Activated CD4-positive, alpha-beta T cell treated with anti-CD3 and anti-CD28 coated beads, Interleukin-2, amount 10 ng/mL, durations not matched to agents 24 days and 14 days (primary cell): Measurements from ENCODE around the gene GLCE. TPM values are rescaled to one million over a fixed set of nuclear protein-coding genes. Genes with fewer than 3 reads are reported as not detected.

Source experiments
- DNase-seq: peaks from one replicate; pipeline ENCODE4 v3.0.0; 2022
- H3K27ac Mint-ChIP-seq: one replicate; pipeline ENCODE4 v1.8.0; 2022; ENCODE audit warnings: mild to moderate bottlenecking, mixed read lengths
- H3K27me3 Mint-ChIP-seq: one replicate; pipeline ENCODE4 v1.8.0; 2022; ENCODE audit warnings: mixed read lengths
- H3K36me3 Mint-ChIP-seq: one replicate; pipeline ENCODE4 v1.8.0; 2022; ENCODE audit warnings: low read depth, mild to moderate bottlenecking, mixed read lengths
- H3K4me1 Mint-ChIP-seq: one replicate; pipeline ENCODE4 v1.8.0; 2021; ENCODE audit warnings: mixed read lengths
- H3K4me3 Mint-ChIP-seq: one replicate; pipeline ENCODE4 v1.8.0; 2022; ENCODE audit warnings: mild to moderate bottlenecking, moderate library complexity, mixed read lengths
- H3K9me3 Mint-ChIP-seq: one replicate; pipeline ENCODE4 v1.8.0; 2021; ENCODE audit warnings: mixed read lengths
- intact Hi-C: fragments of 100-400 bp; cut with micrococcal nuclease; formaldehyde crosslinking; loops from one replicate; pipeline ENCODE4 v1.15.1; 2023
- total RNA-seq: library from RNA; stranded (reverse); gene quantifications from 2 replicates; pipeline ENCODE4 v1.2.3, GENCODE V29; 2022

Gene GLCE
- total RNA-seq, 1 donor from 2014 or later: 2.5 TPM

- Mint-ChIP-seq H3K27me3 (no peaks in the 10 kb centered on the region), H3K27ac (no peak overlapping the region), H3K36me3 (no peaks in the 10 kb centered on the region), H3K4me3 (no peak overlapping the region), H3K9me3 (no peaks in the 10 kb centered on the region), H3K4me1 (peaks cover 7% of the 10 kb centered on the region)
- DNase-seq: no peak
- intact Hi-C loops: no loop called here
Measured at GRCh38 chr15:69128667-69129311, 31.6 kb upstream of the GLCE start.

DNA sequence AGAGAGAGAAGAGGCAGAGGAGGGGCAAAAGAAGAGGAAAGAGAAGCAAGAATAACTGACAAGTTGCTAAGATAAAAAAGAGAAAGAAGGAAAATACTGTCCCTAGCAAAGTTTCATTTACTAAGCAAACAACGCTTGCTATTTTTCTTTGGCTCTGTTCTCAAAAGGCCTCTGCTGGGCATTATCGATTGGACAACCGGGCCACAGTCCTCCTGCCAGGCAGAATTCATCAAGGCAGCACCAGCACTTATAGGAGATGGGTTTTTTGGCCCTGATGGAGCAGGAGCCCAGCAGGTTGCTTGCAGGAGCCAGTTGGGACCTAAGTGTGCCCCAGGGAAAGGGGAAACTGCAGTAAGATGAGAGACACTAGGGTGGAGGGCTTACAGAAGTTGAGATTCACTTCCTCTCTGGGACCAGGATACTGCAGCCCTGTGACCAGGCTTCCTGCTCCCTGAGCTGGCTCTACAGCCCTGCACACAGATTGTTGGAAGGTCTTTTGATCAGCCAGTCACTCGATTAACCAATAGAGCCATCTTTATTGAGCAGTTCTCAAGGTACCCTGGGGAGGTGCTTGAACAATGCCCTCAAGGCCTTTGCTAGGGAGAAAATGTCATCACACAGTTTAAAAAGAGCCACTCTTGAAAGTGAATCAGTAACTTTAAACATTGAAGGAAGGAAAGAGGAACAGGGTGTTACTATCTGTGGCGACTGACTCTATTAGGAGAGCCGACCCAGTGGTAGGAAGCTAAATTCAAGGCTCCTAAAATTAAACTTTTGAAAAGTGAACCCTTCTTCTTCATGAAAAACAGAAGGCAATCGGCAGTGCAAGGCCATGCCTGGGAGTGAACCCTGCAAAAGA is 28.8 kb upstream of the GLCE start:
- no peaks in the 10 kb centered on the region for H3K27me3 Mint-ChIP-seq
- H3K9me3 Mint-ChIP-seq: no peaks in the 10 kb centered on the region
- H3K4me1 Mint-ChIP-seq: no peaks in the 10 kb centered on the region
- no peaks in the 10 kb centered on the region for H3K36me3 Mint-ChIP-seq
- intact Hi-C loops: no loop called here
- H3K27ac Mint-ChIP-seq: no peak overlapping the region
- DNase-seq: no peak
- no peak overlapping the region for H3K4me3 Mint-ChIP-seq

- no peaks in the 10 kb centered on the region for H3K27me3 Mint-ChIP-seq
- H3K36me3 Mint-ChIP-seq: no peaks in the 10 kb centered on the region
- H3K4me1 Mint-ChIP-seq: no peaks in the 10 kb centered on the region
- no peaks in the 10 kb centered on the region for H3K9me3 Mint-ChIP-seq
- H3K4me3 Mint-ChIP-seq: no peak overlapping the region
- no peak for DNase-seq
- intact Hi-C loops: no loop called here
- no peak overlapping the region for H3K27ac Mint-ChIP-seq
Measured at GRCh38 chr15:69132430-69132829, 28.0 kb upstream of the GLCE start.

DNA sequence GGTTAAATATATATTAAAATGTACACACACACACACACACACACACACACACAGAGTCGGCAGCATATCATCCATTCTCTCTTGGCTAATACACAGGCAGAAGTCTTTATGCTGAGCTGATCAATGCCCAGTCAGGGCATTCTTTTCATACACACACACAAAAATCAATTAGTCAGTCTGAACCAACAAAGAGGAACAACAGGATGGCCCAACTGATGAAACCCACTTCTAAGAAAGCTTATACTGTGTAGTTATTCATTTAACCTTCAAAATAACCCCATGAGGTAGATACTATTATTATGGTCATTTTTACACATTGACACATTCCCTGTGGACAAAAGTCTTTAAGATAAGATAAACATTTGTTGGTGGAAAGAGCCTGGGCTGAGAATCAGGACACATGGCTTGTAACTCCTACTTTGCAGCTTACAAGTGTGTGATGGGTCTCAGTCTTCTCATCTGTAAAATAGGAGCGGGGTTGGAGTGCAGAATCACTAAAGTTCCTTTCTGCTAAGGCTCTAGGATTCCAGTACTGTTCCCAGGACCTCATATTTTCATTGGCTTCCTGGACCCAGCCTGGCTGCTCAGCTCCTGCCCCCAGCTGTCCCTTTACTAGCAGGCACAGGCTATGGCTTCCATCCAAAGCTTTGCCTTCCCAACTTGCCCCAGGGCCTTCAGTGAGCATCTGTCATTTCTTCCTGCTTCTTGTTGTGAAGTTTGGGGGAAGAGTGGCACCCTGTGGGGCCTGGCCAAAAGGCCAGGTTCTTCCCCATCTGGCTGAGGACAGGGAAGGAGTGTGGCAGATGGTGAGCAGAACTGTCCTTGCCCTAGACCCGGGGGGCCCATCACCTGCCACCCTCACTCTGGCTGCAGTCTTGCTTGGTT is 27.2 kb upstream of the GLCE start:
- H3K4me1 Mint-ChIP-seq: no peaks in the 10 kb centered on the region

GRCh38 chr15:69133862-69134519 is 26.4 kb upstream of the GLCE start:
- intact Hi-C loops: no loop called here
- Mint-ChIP-seq H3K4me3 (no peak overlapping the region), H3K27me3 (peaks cover 3% of the 10 kb centered on the region), H3K27ac (no peak overlapping the region), H3K36me3 (no peaks in the 10 kb centered on the region), H3K4me1 (no peaks in the 10 kb centered on the region), H3K9me3 (no peaks in the 10 kb centered on the region)
- no peak for DNase-seq

More for the DNA sequence above, 27.2 kb upstream of the GLCE start:
- H3K27me3 Mint-ChIP-seq: peaks cover 2% of the 10 kb centered on the region
- no peak for DNase-seq
- intact Hi-C loops: no loop called here
- H3K36me3 Mint-ChIP-seq: no peaks in the 10 kb centered on the region
- H3K9me3 Mint-ChIP-seq: no peaks in the 10 kb centered on the region
- H3K4me3 Mint-ChIP-seq: no peak overlapping the region
- H3K27ac Mint-ChIP-seq: no peak overlapping the region

- H3K9me3 Mint-ChIP-seq: no peaks in the 10 kb centered on the region
- H3K36me3 Mint-ChIP-seq: no peaks in the 10 kb centered on the region
- H3K4me1 Mint-ChIP-seq: no peaks in the 10 kb centered on the region
- H3K27ac Mint-ChIP-seq: no peak overlapping the region
- no peak overlapping the region for H3K4me3 Mint-ChIP-seq
- DNase-seq: no peak
- intact Hi-C loops: no loop called here
- peaks cover 9% of the 10 kb centered on the region for H3K27me3 Mint-ChIP-seq
Measured at GRCh38 chr15:69134791-69135190, 25.6 kb upstream of the GLCE start.

- Mint-ChIP-seq H3K4me1 (no peaks in the 10 kb centered on the region), H3K36me3 (no peaks in the 10 kb centered on the region), H3K4me3 (no peak overlapping the region), H3K27ac (no peak overlapping the region), H3K9me3 (no peaks in the 10 kb centered on the region), H3K27me3 (peaks cover 10% of the 10 kb centered on the region)
- DNase-seq: no peak
- intact Hi-C loops: no loop called here
Measured at GRCh38 chr15:69135499-69135898, 24.9 kb upstream of the GLCE start.

- DNase-seq: no peak
Measured at GRCh38 chr15:69138963-69139362, 21.5 kb upstream of the GLCE start.

GRCh38 chr15:69140306-69140705 is 20.1 kb upstream of the GLCE start:
- Mint-ChIP-seq H3K27me3 (peaks cover 32% of the 10 kb centered on the region), H3K36me3 (no peaks in the 10 kb centered on the region)
- intact Hi-C loops: no loop called here

More at GRCh38 chr15:69138963-69139362, 21.5 kb upstream of the GLCE start:
- intact Hi-C loops: no loop called here
- H3K36me3 Mint-ChIP-seq: no peaks in the 10 kb centered on the region
- H3K4me1 Mint-ChIP-seq: no peaks in the 10 kb centered on the region
- no peak overlapping the region for H3K27ac Mint-ChIP-seq
- no peaks in the 10 kb centered on the region for H3K9me3 Mint-ChIP-seq
- peaks cover 25% of the 10 kb centered on the region for H3K27me3 Mint-ChIP-seq
- no peak overlapping the region for H3K4me3 Mint-ChIP-seq

DNA sequence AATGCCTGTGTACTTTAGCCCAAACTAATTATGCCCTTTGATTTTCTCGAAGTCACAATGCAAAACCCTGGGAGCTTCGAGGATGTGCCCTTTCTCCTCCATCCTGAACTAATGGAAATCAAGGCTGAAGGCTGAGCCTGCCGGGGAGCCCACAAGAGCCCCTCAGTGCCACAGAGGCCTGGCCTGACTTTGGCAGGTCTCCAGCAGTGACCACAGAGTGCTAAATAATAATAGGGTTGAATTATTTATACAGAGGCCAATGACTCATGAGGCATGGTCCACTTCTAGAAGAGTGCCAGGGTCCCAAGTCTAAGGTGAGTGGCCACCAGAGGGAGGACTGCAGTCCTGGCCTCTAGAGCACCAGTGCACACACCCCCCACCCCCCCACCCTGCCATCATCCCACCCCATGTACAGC is 19.1 kb upstream of the GLCE start:
- Mint-ChIP-seq H3K4me3 (no peak overlapping the region), H3K4me1 (no peaks in the 10 kb centered on the region), H3K9me3 (no peaks in the 10 kb centered on the region), H3K36me3 (no peaks in the 10 kb centered on the region), H3K27me3 (peaks cover 40% of the 10 kb centered on the region), H3K27ac (no peak overlapping the region)
- DNase-seq: no peak
- intact Hi-C loops: no loop called here

More at GRCh38 chr15:69140306-69140705, 20.1 kb upstream of the GLCE start:
- no peak overlapping the region for H3K27ac Mint-ChIP-seq
- no peak for DNase-seq
- H3K4me1 Mint-ChIP-seq: no peaks in the 10 kb centered on the region
- no peak overlapping the region for H3K4me3 Mint-ChIP-seq
- no peaks in the 10 kb centered on the region for H3K9me3 Mint-ChIP-seq

GRCh38 chr15:69141833-69142232 is 18.6 kb upstream of the GLCE start:
- Mint-ChIP-seq H3K27ac (no peak overlapping the region), H3K27me3 (peaks cover 43% of the 10 kb centered on the region), H3K4me3 (no peak overlapping the region), H3K36me3 (no peaks in the 10 kb centered on the region), H3K4me1 (no peaks in the 10 kb centered on the region), H3K9me3 (no peaks in the 10 kb centered on the region)
- no peak for DNase-seq
- intact Hi-C loops: no loop called here

DNA sequence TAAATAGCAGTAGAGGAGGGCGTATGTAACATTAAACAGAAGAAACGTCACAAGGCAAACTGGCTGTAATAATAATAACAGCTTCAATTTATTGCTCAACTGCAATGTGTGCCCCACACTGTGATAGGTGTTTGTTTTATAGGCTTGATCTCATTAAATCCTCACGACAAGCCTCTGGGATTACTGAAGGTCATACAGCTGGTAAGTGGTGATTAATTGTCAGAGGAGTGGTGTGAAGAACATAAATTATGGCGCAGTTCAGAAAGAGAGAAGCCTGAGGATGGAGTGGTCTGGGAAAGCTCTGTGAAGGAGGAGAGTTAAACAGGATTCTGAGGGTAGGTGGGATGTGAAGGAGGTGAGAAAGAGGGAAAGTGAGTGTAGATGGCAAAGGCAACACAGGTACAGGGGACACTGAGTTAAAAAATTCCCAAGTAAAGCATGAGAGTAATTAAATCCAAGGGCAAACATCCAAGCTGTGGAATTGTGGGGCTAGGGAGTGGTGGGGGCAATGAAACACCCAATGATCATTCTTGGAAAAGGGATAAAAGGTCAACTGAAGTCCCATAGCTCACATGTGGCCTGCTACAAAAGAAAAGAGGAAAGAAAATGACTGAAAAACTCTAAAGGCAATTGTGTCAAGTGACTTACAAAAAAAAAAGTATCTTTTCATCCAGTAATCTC is 16.5 kb upstream of the GLCE start:
- no peaks in the 10 kb centered on the region for H3K9me3 Mint-ChIP-seq
- intact Hi-C loops: no loop called here
- H3K27ac Mint-ChIP-seq: no peak overlapping the region
- no peaks in the 10 kb centered on the region for H3K4me1 Mint-ChIP-seq
- no peak for DNase-seq
- no peaks in the 10 kb centered on the region for H3K36me3 Mint-ChIP-seq
- no peak overlapping the region for H3K4me3 Mint-ChIP-seq
- H3K27me3 Mint-ChIP-seq: peaks cover 52% of the 10 kb centered on the region

- H3K36me3 Mint-ChIP-seq: no peaks in the 10 kb centered on the region
- no peaks in the 10 kb centered on the region for H3K4me1 Mint-ChIP-seq
- no peak overlapping the region for H3K27ac Mint-ChIP-seq
- H3K27me3 Mint-ChIP-seq: peaks cover 54% of the 10 kb centered on the region
- DNase-seq: no peak
- H3K9me3 Mint-ChIP-seq: no peaks in the 10 kb centered on the region
- intact Hi-C loops: no loop called here
- no peak overlapping the region for H3K4me3 Mint-ChIP-seq
Measured at GRCh38 chr15:69144530-69144929, 15.9 kb upstream of the GLCE start.
